Mesothelial cell of epicardium (in vitro differentiated cells): ENCODE results near the gene MAGI1. TPM values are rescaled to one million over a fixed set of nuclear protein-coding genes. Genes with fewer than 3 reads are reported as not detected.

ENCODE experiments used
- DNase-seq, 2 experiments: peaks; one replicate each; pipeline ENCODE4 v3.0.0; 2021; ENCODE audit warnings: low spot score in 2 of 2; ENCODE audit not compliant: unreplicated experiment in 2 of 2
- H3K27ac Mint-ChIP-seq: 2 replicates; pipeline ENCODE4 v1.8.0; 2021; ENCODE audit warnings: mixed read lengths
- H3K27me3 Mint-ChIP-seq: 2 replicates; pipeline ENCODE4 v1.8.0; 2021; ENCODE audit warnings: low read depth, mixed read lengths
- H3K36me3 Mint-ChIP-seq: 2 replicates; pipeline ENCODE4 v1.8.0; 2021; ENCODE audit warnings: mixed read lengths
- H3K4me1 Mint-ChIP-seq: 2 replicates; pipeline ENCODE4 v1.8.0; 2021; ENCODE audit warnings: mixed read lengths
- H3K4me3 Mint-ChIP-seq: 2 replicates; pipeline ENCODE4 v1.8.0; 2021; ENCODE audit warnings: mild to moderate bottlenecking, moderate library complexity, mixed read lengths
- H3K9me3 Mint-ChIP-seq: 2 replicates; pipeline ENCODE4 v1.8.0; 2021; ENCODE audit warnings: mixed read lengths
- CTCF ChIP-seq: fragments of 200-600 bp; sonication (generic); IDR thresholded peaks from one replicate; pipeline ENCODE4 v1.5.0; 2021; ENCODE audit warnings: antibody characterized with exemption; ENCODE audit not compliant: unreplicated experiment
- total RNA-seq: library from RNA; stranded (reverse); gene quantifications from 3 replicates; pipeline ENCODE4 v1.2.1, GENCODE V29; 2021

Gene MAGI1
- total RNA-seq, 1 donor from 2014 or later, result 65.6 TPM

DNA sequence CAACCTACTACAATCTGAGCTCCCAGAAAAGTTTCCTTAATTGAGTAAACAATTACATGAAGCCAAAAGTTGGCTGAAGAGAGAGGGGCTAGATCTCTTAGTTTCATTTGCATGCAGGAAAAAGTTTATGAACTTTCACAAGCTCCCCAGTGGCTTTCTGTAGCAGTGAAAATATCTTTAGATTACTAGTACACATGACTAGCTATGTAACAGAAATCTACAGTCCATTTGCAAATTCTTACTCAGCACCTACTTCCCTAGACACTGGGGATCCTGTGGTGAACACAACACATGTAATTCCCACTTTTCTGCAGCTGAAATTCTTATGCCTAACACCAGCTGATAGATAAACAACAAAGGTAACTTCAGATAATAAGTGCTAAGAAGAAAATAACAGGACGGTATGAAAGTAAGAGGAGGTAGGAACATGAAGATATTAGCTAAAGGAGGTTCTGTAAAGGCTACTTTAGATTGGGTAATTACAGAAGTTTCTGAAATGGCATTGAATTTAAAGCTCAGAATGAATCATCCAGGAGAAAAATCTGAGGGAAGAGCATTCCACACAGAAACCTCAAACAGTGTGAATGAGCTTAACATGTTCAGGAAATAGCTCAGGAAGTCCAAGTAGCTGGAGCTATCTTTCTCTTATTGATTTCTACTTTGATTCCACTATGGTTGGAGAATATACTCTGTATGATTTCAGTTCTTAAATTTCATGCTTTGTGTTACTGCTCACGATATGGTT is 204.8 kb downstream of the MAGI1 start:
- H3K36me3 Mint-ChIP-seq, result peaks cover 8% of the 10 kb centered on the region
- peaks cover 31% of the 10 kb centered on the region for H3K4me1 Mint-ChIP-seq
- H3K27ac Mint-ChIP-seq, result peak overlapping the region; percentile 28
- DNase-seq, result no peak
- no peak for TF ChIP-seq CTCF
- peaks cover 8% of the 10 kb centered on the region for H3K9me3 Mint-ChIP-seq
- no peak overlapping the region for H3K4me3 Mint-ChIP-seq
- no peaks in the 10 kb centered on the region for H3K27me3 Mint-ChIP-seq

- Mint-ChIP-seq H3K4me3 (no peak overlapping the region), H3K36me3 (peaks cover 5% of the 10 kb centered on the region), H3K27me3 (no peaks in the 10 kb centered on the region), H3K4me1 (peaks cover 40% of the 10 kb centered on the region), H3K9me3 (peaks cover 3% of the 10 kb centered on the region), H3K27ac (peak overlapping the region; percentile 22)
- no peak for TF ChIP-seq CTCF
- DNase-seq, result no peak
Measured at GRCh38 chr3:65831733-65832425, 206.8 kb downstream of the MAGI1 start.

- peaks cover 41% of the 10 kb centered on the region for H3K4me1 Mint-ChIP-seq
- TF ChIP-seq CTCF, result no peak
- H3K36me3 Mint-ChIP-seq, result peaks cover 4% of the 10 kb centered on the region
- DNase-seq, result no peak
- H3K9me3 Mint-ChIP-seq, result peaks cover under 1% of the 10 kb centered on the region
- H3K4me3 Mint-ChIP-seq, result no peak overlapping the region
- H3K27me3 Mint-ChIP-seq, result no peaks in the 10 kb centered on the region
- H3K27ac Mint-ChIP-seq, result peak overlapping the region; percentile 45
Measured at GRCh38 chr3:65830948-65831732, 207.6 kb downstream of the MAGI1 start.

DNA sequence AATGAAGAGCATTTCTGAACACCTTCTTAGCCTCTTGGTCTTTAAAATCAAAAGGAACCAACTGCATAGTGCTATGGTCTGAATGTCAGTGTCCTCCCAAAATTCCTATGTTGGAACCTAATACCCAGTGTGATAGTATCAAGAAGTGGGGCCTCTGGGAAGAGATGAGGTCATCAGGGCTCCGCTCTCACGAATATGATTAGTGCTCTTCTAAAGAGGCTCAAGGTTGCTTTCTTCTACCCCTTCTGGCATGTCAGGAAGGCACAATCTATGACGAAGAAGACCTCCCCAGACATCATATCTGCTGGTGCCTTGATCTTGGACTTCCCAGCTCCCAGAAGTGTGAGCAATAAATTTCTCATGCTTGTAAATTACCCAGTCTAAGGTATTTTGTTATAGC is 209.5 kb downstream of the MAGI1 start:
- no peak for DNase-seq
- Mint-ChIP-seq H3K9me3 (no peaks in the 10 kb centered on the region), H3K27ac (no peak overlapping the region)

More for the DNA sequence above, 209.5 kb downstream of the MAGI1 start:
- H3K4me3 Mint-ChIP-seq, result no peak overlapping the region
- H3K36me3 Mint-ChIP-seq, result no peaks in the 10 kb centered on the region
- TF ChIP-seq CTCF, result no peak
- H3K4me1 Mint-ChIP-seq, result peaks cover 43% of the 10 kb centered on the region
- H3K27me3 Mint-ChIP-seq, result no peaks in the 10 kb centered on the region
